Suppressor macrophage treated with lipopolysaccharide for 4 hours (primary cell): ENCODE data around the gene RDH5.

Experiments used
- DNase-seq: peaks from one replicate; pipeline ENCODE4 v3.0.0-alpha.2; 2020

RDH5 gene

GRCh38 chr12:55729819-55730818 lies 9.9 kb downstream of the RDH5 start:
- DNase-seq = peak; percentile 55

GRCh38 chr12:55732288-55732687 lies 12.1 kb downstream of the RDH5 start:
- no peak for DNase-seq

DNA sequence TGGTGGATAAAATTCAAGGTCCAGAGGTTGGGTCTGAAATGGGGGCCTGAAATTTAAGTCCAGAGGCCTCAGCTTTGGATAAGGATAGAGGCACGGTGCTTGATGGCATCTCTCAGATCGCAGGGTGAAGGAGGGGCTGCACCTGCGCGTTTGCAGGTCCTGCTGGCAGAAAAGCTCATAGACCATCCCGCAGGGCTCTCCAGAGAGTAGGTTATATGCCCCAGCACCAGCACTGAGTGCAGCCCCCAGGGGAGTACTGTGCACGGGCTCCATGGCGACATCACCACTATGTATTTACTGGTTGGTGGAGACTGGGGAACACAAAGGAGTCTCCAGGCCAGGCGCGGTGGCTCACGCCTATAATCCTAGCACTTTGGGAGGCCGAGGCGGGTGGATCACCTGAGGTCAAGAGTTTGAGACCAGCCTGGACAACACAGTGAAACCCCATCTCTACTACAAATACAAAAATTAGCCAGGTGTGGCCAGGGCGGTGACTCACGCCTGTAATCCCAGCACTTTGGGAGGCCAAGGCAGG lies 12.9 kb downstream of the RDH5 start:
- DNase-seq = no peak

DNA sequence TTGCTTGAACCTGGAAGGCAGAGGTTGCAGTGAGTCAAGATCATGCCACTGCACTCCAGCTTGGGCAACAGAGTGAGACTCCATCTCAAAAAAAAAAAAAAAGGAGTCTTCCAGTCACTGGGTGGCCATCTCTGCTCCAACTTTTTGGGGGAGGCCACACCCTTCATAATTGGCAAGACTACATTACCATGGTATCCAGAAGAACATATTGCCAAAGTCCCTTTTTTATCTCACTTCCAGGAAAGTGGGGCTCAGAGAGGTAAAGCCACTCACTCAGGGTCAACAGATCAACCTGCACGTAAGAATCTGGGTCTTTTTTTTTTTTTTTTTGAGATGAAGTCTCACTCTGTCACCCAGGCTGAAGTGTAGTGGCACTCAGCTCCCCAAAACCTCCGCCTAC lies 13.7 kb downstream of the RDH5 start:
- no peak for DNase-seq

DNA sequence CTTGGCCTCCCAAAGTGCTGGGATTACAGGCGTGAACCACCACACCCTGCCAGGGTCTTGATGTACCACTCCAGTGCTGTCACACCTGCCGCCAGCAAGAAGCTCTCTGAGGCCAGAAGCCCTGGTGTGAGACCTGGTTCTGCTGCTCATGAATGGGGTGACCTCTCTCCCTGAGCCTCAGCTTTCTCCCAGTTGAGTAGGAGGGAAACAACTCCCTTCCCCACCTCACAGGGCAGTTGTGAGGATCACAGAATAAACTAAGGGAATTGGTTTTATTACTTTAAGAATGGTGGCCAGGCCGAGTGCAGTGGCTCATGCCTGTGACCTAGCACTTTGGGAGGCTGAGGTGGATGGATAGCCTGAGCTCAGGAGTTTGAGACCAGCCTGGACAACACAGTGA lies 14.4 kb downstream of the RDH5 start:
- DNase-seq = no peak

GRCh38 chr12:55736076-55736475 lies 15.9 kb downstream of the RDH5 start:
- no peak for DNase-seq

GRCh38 chr12:55736780-55737580 lies 16.8 kb downstream of the RDH5 start:
- DNase-seq = peak; percentile 73

DNA sequence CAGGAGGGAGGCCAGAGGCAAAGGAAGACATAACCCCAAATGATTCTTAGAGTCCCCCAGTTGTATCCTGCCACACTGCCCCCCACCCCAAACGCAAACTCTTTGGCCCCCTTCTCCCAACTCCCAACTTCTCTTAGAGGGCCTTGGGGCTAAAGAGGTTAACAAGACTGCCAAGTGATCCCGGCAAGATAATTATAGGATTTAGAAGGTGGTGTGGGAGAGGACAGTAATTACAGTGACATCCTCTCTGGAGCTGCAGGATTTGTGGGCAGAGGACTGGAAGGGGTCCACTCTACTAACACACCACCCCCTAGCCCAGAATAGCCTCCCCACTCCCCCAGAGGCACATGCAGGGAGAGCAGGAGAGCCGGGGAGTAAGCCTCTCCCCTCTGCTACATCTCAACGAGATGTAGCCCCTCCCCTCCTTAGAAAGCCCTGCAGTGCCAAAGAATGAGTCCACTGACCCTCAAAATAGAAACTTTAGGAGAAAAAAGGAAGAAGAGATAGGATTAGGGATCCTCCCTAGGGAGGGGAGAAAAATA lies 17.5 kb downstream of the RDH5 start:
- no peak for DNase-seq

GRCh38 chr12:55738123-55739024 lies 18.2 kb downstream of the RDH5 start:
- peak; percentile 96 for DNase-seq

DNA sequence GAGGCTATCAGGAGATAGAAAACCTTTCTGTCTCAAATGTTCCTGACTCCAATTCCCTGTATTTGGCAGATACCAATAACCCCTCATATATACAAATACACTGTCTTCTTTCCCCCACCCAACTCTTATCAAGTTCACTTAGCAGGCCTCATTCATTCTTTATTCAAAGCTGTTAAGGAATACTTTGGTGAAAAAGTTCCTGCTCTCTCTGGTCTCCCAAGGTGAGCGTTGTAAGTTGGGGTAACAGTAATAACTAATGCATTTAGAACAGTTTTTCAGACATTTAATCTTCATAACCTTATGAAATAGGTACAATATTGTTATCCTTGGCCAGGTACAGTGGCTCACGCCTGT lies 18.8 kb downstream of the RDH5 start:
- no peak for DNase-seq

DNA sequence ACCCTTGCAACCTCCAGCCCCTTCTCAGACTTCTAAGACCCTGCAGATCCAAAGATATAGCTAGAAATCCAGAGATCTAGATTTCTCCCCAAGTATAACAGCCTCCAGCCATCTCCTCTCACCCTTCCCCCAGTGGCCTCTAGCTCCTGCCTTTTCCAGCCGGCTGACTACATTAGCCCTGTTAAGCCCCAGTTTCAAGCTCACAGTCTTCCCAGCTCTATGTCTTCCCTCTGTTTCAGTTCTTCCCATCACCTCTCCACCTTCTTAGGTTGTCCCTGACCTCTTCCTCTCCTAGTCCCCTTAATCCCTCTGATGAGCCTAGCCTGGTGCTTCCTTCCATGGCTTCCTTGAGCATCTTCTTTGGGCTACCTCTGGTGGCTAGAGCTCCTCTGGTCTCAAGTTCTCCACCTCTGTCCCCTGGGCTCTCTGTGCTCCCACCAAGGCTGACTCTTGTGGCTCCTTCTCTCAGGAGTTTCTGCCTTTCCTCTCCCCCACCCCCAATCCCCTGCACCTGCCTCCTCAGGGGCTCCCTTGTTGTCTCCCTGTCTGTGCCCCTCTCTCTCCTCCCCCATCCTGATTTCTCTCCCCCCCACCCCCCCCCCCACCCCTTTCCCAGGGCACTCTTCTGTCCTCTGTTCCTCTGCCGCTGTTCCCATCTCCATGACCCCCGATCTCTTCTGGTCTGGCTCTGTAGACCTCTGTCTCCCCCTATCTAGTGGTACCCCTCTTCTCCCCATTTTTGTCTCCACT lies 21.9 kb downstream of the RDH5 start:
- DNase-seq = no peak

- peak; percentile 51 for DNase-seq
These were observed 22.7 kb downstream of the RDH5 start, which contains the start of gene GDF11 for GRCh38 chr12:55742719-55743405. GDF11 (plus strand) TSS chr12:55743122; CDS start chr12:55743317, 195 bp downstream.

DNA sequence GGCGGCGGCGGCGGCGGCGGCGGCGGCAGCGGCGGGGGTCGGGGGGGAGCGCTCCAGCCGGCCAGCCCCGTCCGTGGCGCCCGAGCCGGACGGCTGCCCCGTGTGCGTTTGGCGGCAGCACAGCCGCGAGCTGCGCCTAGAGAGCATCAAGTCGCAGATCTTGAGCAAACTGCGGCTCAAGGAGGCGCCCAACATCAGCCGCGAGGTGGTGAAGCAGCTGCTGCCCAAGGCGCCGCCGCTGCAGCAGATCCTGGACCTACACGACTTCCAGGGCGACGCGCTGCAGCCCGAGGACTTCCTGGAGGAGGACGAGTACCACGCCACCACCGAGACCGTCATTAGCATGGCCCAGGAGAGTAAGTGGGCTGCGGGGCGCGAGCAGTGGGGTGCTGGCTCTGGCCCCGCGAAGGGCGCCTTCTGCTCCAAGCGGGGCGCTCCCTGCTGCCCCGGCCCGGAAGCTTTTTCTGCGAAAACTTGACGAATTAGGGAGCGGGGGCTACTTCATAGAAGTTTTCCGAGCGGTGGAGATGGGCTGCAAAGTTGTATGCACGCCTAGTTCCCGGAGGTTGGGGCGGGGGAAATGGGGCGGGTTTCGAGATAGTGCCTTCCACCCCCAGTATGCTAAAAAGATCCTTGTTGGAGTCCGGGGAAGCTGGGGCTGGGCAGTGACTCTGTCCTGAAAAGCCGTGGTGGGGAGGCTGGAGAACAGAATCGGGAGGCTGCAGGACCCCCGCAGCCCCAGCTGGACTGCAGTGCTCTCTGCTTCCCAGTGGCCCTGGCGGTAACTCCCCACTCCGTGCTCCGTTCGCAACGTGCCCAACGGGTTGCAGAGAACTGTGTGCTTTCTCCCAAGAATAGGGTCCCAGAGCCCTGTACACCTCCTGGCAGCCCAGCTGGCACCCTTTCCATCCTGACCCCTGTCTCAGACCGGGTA lies 23.5 kb downstream of the RDH5 start:
- DNase-seq = peak; percentile 64

- no peak for DNase-seq
These were observed 24.3 kb downstream of the RDH5 start for GRCh38 chr12:55744340-55745030.

DNA sequence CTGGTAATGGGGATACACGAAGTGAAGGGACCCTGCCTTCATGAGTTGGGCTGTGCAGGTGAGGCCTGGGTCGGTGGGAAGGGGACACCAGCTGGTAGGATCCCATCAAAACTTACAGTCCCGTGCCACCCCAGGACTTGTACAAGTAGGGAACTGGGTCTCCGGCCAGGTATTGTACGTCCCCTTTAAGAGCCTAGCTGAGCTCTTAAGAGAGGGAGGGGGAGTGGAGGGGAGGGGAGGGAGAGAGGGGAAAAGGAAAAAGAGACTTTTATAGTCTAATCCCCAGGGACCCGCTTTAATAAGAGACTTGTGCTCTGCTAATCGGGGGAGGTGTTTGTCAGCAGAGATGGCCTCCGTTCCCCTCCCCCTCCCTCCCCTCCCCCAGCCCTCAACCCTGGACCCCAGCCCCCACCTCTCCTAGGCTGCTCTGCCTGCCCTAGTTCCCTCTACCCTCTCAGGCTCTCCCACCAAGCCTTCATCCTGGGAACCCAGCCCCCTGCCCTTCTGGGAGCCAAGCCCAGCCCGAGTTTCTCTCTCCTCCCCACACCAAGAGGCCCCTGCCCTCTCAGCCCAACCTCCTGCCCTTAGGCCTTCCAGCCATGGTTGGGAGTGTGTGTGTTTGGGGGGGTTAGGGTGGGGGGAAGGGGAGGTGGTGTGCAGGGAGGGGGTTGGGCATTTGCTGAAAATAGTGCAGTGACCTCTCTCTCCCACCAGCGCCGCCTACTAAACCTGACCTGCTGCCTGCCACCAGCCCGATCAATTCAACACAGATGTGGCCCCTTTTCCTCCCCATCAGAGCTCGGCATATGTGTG lies 25.4 kb downstream of the RDH5 start:
- no peak for DNase-seq

DNA sequence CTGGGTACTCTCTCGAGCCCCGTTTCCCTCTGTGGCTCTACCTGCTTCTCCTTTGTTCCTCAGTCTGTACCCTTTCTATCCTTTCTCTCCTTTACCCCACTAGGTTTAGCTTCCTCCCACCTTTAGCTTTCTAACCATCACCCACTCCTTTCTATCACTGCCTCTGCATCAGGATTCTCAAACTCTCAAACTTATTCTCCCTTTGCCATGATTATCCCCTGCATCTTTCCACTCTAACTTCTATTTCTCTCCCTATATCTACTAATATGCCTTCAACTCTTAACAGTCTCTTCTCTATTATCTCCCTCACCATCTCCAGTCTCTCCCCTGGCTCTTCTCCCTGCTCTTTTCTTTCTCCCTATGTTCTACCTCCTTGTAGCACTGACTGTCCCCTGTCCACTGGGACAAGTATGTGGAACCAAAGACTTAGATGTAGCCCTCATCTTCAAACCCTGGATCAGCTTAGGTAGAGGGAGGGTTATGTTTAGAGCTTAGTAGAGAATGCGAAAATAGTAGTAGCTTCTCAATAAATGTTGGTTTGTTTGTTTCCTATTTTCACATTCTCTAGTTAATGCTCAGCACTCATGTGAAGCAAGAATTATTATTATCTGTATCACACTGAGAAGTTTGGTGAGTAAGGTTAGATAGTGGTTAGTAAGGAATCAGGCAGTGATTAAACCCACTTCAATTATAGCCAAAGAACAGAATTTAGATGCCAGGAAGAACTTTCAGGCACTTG lies 26.1 kb downstream of the RDH5 start:
- no peak for DNase-seq

DNA sequence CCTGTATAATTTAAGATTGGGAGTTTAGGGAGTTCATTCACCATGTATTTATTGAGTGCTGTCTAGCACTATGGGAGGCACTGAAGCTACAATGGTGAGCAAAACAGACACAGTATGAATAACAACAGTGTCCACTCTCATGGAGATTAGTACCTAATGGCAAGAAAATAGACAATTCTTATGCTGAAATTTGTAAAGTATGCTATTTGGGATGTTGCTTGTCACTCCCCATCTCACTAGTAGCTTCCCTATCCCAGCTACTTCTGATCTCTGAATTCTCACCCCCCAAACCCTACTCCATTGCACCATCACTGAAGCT lies 26.7 kb downstream of the RDH5 start:
- no peak for DNase-seq
